ENCODE measurements around the gene PDHA1.

DNA sequence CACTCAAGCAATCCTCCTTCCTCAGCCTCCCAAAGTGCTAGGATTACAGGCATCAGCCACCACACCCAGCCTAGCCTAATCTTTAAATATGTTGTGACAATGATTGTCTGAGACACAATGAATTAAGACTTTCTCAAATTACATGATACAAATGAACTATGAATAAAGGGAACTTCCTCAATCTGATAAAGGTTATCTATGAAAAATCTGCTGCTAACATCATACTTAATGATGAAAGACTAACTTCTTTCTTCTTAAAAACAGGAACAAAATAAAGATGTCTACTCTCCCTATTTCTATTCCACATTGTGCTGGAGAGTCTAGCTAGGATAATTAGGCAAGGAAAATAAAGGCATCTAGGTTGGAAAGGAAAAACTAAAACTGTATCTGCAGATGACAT lies 60.0 kb downstream of the PDHA1 start:
- TF ChIP-seq, protein P1, sequence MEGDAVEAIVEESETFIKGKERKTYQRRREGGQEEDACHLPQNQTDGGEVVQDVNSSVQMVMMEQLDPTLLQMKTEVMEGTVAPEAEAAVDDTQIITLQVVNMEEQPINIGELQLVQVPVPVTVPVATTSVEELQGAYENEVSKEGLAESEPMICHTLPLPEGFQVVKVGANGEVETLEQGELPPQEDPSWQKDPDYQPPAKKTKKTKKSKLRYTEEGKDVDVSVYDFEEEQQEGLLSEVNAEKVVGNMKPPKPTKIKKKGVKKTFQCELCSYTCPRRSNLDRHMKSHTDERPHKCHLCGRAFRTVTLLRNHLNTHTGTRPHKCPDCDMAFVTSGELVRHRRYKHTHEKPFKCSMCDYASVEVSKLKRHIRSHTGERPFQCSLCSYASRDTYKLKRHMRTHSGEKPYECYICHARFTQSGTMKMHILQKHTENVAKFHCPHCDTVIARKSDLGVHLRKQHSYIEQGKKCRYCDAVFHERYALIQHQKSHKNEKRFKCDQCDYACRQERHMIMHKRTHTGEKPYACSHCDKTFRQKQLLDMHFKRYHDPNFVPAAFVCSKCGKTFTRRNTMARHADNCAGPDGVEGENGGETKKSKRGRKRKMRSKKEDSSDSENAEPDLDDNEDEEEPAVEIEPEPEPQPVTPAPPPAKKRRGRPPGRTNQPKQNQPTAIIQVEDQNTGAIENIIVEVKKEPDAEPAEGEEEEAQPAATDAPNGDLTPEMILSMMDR (conservative IDR thresholded peaks at IDR 0.05 in 1 of 2, IDR thresholded peaks at IDR 0.05 in 1 of 2; ENCODE audit: low read depth in 1 of 2, low read length in 2 of 2), result no peak
- no peak for TF ChIP-seq EZH2 (IDR thresholded peaks at IDR 0.05; ENCODE audit: low read length, missing control alignments)

Data from fibroblast of lung (primary cell).